HG02610 (cell line): ENCODE results near the gene RSU1.

Experiments
- ATAC-seq: cut with Tn5 transposase; IDR thresholded peaks from one replicate; pipeline ENCODE4 v1.9.1; 2021; ENCODE audit warnings: mild to moderate bottlenecking, moderate library complexity; ENCODE audit not compliant: unreplicated experiment

Gene RSU1

DNA sequence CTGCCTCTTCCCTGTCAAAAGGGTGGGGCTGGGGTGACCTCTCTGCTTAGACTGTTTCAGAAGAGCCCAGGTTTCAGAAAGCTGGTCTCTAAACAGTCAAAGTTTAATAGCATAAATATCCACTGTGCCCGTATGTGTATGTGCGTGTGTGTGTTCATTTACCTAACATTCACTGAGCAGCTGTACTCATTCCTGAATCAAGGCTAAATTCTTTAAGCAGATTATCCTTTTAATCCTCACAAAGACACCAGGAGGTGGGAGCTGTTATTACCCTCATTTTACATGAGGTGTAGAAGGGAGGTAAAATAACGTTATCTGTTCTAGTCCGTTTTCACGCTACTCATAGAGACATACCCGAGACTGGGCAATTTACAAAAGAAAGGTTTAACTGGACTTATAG is 72.2 kb downstream of the RSU1 start:
- no peak for ATAC-seq

DNA sequence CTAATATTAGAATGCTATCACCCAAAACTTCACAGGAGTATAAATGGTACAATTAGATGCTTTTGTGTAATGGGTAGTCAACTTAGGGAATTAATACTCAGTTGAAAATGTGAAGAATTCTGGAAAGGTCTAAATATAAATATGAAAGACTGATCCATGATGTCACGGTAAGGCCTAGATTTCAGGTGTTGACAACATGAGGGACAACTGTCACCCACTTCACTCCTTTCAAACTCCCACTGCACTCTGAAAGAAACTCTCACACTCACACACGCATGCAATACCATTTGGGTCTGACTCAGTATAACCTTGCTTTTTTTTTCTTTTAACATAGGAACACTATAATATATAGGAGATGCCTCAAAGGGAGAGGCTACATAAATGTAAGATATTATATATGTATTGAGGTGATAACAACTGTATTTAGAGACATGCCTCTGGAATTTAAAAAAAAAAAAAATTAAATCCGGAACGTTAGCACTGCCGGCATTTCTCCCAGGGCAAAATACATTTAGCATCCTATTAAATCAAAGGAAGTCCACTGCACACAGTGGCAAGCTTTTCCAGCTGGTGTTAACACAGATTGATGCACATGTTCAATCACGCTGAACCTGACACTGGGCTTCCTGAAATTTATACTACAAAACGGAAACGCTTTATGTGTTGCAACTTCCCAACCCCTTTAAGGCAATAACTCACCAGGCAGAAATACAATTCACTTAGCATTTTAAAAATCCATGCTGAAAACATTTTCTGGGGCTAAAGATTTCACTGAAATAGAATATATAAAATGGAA is 74.9 kb downstream of the RSU1 start:
- no peak for ATAC-seq

DNA sequence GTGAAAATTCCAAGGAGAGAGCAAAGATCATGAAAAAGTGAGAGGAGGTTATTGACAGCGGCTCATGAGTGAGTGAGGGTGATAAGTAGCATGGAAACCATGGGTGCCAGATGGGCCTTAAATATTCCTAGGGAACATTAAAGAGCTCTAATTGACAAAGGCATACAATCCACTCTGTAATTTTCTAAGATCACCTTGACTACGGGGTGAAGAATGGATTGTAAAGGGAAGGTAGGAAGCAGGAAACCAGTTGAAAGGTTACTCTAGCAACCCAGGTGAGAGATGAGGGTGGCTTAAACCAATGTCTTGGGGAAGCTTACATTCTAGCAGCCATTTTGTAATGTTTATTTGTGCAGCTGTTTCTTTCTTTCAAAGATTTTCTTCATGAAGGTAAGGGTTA is 75.7 kb downstream of the RSU1 start:
- ATAC-seq = no peak

DNA sequence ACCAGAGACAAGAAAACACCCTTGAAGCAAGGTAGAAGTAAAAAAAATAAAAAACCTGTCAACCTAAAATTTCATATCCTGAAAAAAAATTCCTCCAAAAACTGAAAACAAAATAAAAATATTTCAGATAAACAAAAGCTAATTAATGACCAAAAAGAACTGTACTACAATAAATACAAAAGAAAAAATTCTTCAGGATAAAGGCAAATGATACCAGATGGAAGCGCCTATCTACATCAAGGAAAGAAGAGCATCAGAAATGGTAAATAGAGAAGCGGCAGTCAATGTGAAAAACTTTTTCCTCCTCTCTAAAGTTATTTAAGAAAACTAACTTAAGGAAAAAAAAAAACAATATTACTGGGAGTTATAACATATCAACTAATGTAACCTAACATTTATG is 79.8 kb downstream of the RSU1 start:
- no peak for ATAC-seq

DNA sequence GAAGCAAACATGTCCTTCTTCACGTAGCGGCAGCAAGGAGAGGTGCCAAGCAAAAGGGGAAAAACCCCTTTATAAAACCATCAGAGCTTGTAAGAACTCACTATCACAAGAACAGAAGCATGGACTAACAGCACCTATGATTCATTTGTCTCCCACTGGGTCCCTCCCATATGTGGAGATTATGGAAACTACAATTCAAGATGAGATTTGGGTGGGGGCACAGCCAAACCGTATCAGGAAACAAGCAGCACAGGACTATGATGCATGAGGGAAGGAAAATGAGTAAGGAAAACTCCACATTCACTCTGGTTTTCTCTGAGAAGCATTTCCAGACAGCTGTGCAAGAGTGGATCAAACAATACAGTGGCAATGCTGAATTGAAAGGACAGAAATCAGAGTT is 81.6 kb downstream of the RSU1 start:
- ATAC-seq = no peak

DNA sequence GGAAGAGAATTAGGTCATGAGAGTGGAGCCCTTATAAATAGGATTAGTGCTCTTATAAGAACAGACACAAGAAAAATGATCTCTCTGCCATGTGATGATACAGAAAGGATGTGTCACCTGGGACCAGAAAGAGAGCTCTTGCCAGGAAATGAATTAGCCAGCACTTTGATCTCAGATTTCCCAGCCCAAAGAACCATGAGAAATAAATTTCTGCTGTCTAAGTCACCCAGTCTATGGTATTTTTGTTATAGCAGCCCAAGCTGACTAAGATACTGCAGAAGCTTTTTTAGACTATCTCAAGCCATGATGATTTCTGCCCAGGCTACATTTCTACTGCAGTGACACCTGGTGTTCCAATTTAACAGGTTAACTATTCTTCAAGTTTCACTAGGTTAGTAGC is 84.8 kb downstream of the RSU1 start:
- no peak for ATAC-seq

DNA sequence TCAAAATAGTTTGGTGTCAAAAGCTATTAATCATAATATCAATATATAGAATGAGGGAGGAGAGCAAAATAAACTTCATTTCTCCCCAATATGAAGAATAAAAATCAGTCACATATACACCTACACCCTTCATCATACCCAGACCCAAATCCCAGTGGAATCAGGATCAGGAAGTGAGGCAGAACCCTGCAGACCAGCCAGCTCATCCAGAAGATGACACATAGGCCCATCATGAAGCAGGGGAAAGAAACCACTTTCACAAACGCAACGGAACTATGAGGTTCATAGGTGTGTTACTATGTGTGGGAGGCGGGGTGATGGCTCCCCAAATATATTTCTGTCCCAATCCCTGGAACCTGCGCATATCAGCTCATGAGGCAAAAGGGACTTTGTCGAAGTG is 89.0 kb downstream of the RSU1 start:
- ATAC-seq = no peak

DNA sequence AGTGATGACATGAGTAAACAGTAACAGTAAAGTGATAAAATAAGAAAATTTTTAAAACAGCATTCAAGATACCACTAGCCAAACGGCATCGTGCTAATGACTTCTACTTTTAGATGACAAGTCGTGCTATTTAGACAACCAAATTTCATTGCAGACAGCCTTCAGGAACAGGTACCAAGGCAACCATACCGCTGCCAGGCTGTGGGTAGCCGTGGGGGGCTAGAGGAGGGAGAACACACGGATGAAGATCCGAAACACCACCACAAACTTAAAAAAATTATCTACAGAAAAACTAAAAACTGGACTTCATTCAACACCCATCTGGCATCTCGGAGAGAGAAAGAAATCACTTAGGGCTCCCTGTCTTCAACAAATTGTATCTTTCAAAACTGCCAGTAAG is 89.6 kb downstream of the RSU1 start:
- ATAC-seq = no peak

DNA sequence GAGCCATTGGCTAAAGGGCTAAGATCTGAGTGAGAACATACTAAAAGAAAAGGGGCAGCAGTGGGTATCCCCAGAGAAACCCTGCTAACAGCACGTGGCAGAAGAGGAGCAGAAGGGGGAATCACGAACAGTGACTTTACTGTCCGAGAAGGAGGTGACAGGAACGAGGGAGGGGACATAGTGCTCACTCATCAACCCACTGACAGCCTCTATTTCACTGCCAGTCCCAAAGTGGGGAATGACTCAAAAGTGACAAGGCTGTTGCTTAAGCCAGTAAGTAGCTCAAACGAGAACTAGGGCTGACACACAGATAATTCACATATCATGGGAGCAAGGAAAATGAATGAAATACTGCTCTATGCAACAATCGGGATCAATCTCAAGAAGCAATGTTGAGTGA is 92.7 kb downstream of the RSU1 start:
- no peak for ATAC-seq

DNA sequence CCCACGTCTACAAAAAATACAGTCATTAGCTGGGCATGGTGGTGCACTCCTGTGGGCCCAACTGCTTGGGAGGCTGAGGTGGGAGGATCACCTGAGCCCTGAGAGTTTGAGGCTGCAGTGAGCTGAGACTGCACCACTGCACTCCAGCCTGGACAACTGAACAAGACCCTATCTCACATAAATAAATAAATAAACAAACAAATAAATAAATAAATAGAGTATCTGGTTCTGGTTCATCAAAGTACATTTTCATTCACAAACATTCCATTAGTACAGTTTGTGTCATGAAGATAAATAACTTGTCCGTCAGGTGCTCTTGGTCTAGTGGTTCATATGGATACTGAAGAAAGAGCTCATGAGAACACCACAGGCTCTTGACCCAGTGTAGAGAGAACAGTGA is 96.4 kb downstream of the RSU1 start:
- ATAC-seq = no peak

DNA sequence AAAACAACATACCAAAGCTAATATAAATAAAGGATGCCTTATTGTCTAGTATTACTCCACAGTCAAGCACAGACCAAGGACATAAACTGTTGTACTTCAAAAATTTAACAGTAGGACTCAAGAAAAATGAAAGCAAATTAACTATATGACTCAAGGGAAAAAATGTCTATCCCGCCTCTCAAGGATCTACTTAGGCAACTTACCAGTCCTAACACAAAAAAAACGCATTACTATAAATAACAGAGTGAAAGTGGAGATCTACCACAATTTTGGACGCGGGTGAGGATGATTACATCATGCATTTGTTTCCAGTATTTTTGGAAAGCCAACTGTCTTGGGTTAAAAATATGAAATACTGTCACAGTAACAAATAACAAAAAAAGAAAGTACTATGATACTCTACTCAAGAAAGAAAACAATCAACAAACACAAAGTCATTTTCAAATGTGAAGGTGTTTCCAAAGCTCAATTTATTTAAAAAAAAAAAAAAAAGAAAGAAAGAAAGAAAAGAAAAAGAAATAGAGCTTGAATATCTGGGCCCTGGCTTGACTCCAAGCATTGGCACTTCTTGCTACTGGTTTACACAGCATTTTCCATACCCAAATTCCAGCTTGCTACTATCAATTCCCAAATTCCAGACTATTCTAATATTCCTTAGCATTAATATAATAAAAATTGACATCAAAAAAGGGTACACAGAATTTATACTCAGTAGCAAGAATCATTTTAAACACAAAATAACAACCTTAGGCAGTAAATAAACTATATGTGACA is 99.4 kb downstream of the RSU1 start:
- ATAC-seq = no peak

DNA sequence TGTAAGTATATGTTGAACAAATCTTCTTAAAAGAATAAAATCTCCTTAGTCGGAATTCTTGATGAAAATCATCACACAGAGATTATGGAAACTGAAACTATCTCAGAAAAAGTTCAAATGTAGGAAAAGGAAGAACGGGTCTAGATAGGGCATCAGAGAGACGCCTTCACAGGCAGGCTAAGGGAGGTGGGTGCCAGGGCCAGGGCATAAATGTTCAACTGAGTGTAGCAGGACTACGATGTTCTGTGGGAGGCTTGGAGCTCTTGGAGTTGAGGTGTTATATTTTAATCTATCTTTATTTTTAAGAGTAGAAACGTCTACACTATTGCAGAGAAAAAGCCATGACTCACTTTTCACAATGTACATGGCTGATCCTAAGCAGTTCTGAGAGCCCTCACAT is 101.2 kb downstream of the RSU1 start:
- no peak for ATAC-seq

DNA sequence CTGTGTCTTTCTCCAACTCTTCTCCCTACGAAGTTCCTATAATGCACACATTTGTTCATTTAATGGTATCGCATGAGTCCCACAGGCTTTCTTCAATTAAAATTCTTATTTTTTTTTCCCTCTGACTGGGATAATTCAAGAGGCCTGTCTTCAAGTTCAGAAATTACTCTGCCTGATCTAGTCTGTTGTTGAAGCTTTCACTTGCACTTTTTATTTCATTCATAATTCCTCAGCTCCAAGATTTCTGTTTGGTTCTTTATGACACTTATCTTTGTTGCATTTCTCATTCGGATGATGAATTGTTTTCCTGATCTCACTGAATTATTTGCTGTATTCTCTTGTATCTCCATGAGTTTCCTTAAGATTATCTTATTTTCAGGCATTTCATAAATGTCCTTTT is 103.9 kb downstream of the RSU1 start:
- no peak for ATAC-seq

DNA sequence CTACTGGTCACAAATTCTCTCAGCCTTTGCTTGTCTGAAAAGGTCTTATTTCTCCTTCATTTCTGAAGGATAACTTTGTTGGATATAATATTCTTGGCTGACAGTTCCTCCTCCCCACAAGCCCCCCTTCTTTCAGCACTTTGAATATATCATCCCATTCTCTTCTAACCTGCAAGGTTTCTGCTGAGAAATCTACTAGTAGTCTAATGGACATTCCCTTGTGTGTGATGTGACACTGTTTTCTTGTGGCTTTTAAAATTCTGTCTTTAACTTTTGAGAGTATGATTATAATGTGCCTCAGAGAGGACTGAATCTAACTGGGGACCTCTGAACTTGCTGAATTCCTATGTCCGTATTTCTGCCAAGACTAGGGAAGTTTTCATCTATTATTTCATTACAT is 104.3 kb downstream of the RSU1 start:
- ATAC-seq = no peak

DNA sequence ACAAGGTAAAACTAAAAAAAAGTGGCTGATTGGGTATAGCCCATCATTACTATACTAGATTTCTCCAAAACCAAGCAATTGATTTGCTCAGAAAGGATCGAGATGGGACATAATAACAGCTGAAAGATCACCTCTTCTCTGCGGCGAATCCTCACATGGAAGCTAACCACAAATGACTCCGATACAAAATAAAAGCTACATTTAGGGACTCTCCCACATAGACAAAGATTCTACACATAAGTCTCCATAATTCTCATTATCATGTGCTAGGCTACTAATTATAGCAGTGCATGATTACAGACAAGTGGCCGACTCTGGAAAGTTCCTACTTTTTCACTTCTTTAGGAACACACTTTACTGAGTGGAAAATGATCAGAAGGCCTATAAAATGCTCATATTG is 116.9 kb downstream of the RSU1 start:
- no peak for ATAC-seq

DNA sequence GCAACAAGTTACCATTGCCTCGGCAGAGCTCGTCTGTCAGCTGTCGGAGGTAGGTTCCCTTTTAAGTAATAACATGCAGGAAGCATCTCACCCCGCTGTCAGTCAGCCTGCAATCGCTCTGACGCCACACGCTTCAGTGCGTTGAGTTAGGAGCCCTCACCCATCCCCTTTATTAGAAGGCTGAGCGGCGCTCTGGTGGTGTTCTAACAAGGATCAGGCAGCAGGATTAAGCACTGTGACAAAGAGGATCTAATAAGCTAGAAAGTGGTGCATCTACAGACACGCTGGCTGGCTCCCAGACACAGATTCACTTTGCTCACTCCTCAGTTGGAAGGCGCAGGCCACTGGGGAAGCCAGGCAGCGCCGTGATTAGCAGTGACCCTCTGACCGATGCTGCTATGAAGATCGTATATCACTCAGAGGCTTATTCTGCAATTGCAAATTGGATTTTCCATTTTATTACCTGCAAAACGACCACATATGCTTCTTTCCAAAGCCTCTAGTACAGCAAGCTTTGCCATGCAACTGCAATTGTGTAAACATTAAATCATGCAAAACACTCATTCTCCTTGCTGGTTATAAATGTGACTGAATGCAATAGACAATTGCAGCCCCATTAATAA is 117.7 kb downstream of the RSU1 start:
- ATAC-seq = no peak

DNA sequence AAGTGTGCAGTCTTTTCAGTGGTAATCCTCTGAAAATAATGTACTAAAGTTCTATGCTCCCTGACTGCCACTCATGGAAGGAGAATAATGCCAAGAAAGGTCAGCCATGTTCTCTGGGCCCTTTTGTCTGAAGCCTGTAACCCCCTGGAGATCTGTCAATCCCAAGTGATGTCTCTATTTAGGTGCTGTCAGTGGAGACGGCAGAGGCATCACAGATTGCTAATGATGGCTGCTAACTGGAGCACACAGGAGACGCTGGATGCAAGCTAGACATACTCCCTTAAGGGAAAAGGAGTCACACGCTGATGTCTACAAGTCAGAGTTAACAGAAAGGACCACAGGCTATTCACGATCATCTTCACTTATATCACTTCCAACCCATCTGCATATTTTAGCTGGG is 118.8 kb downstream of the RSU1 start:
- ATAC-seq = no peak

DNA sequence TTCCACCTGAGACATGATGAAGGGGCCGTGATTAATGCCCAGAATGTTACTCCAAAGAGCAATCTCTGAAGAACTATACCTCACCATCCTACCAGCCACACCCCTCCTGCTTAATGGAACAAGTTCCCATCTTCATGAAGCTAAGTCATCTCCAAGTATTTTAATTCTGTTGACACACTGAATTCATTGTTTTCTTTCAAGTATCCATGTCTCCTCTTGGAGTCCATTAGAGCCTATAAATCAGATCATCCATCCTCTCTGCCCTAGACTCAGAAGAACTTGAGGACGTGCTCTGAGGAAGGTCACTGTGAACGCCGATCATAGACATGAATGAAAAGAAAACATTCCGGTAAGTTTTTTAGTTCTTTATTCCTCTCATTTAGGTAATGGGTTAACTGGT is 126.8 kb downstream of the RSU1 start:
- ATAC-seq = no peak

DNA sequence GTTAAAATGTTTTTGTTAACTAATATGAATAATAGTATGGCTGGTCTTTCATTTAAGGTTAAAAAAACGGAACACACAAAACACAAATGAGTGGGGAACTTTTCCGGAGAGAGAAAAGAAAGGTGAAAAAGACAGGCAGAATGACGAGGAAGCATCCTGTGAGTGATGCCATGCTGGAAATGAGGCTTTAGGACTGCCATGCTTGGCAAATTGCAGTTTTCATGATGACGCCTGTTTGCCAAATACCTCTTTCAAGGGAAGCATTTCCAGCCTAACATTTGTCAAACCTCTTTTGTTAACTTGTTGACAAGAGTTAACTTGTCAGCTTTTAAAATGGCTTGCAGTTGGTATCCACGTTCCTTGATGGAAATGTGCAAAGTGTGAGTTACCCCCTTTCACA is 127.5 kb downstream of the RSU1 start:
- ATAC-seq = no peak

DNA sequence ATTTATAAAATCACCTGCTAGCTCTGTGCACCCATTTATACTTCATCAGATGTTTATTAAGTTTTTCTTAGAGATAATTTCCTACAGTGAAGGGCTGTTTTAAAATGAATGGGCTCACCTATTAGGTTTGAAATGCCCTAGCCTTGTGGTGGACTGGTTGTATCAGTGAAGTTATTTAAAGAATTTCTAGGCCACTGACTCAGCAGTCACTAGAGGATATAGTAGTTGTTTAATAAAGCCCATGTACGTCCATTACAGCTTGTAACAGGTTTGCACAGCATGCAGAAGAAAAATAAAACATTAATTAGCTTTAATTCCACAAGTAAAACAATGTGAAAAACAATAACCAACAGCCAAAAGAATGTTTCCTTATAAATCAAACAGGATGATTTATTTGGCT is 128.0 kb downstream of the RSU1 start:
- ATAC-seq = no peak

DNA sequence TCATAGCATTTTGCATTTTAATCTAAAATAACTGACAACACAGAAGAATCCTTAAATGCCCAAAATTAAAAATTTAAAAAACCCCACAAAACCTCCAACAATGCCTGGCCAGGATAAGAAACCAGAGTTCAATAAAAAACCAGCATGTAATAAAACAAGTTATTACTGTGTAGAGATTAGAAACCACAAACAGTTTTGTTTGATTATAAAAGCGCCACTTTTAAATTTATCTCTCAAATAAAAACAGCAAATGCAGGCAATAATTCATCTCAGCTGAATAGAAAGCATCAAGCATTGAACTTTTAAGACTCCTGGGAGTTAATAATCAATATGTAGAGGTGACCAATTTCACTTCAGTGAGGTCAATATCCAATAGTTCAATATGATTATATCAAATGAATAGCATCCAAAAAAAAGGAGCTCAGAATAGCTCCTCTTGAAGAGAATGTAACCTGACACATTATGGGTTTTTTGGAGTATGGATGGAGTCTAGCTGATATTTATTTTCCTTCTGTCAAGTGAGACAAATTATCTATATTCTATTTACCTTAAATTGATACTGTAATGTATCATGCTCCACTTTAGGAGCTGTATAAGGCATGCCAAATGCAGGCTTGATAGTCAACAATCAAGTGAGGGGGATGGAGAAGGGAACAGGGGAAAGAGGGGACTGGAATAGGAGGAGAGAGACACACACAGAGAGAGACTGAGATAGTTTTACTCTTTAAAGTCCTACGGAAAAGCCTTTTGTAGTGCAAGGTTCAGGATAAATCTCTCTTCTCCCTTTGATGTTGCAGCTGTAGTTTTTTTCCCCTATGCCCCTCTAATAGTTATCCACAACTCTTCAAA is 130.9 kb downstream of the RSU1 start:
- ATAC-seq = no peak
